ENCODE data around the gene PAQR4.

PAQR4 gene

DNA sequence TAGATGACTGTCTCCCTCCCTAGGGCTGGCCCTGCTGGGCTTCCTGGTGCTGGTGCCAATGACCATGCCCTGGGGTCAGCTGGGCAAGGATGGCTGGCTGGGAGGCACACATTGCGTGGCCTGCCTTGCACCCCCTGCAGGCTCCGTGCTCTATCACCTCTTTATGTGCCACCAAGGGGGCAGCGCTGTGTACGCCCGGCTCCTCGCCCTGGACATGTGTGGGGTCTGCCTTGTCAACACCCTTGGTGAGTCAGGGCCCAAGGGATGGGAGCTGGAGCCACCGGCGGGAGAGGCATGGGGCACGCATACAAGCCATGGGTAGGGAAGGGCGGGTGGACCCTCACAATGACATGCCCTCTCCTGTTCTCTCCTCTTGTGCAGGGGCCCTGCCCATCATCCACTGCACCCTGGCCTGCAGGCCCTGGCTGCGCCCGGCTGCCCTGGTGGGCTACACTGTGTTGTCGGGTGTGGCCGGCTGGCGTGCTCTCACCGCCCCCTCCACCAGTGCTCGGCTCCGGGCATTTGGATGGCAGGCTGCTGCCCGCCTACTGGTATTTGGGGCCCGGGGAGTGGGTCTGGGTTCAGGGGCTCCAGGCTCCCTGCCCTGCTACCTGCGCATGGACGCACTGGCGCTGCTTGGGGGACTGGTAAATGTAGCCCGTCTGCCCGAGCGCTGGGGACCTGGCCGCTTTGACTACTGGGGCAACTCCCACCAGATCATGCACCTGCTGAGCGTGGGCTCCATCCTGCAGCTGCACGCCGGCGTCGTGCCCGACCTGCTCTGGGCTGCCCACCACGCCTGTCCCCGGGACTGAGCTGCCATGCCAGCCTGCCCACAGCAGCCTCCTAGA is 2.2 kb downstream of the PAQR4 start:
- Histone ChIP-seq H3K27ac (ENCODE audit: low read length) (no peak overlapping the region), H3K27me3 (replicated peaks; ENCODE audit: insufficient read depth, low read length) (no peaks in the 10 kb centered on the region), H3K4me2 (ENCODE audit: low read depth, low read length) (peak overlapping the region; percentile 86), H4K20me1 (ENCODE audit: insufficient read depth, low read length) (no peaks in the 10 kb centered on the region), H2AFZ (ENCODE audit: low read length) (no peak overlapping the region), H3K4me1 (ENCODE audit: low read length) (peaks cover 6% of the 10 kb centered on the region), H3F3A (ENCODE audit: insufficient read depth, low read length) (peaks cover 19% of the 10 kb centered on the region), H3K4me3 (ENCODE audit: low read length) (no peak overlapping the region), H3K9me3 (replicated peaks; ENCODE audit: insufficient read depth, low read length) (no peaks in the 10 kb centered on the region), H3K9me2 (replicated peaks; ENCODE audit: insufficient read depth, low read length) (no peaks in the 10 kb centered on the region), H3K9ac (ENCODE audit: low read length) (peak overlapping the region; percentile 94; the same call in 1 of the 2 replicates), H3K36me3 (replicated peaks; ENCODE audit: insufficient read depth, low read length) (no peaks in the 10 kb centered on the region; the same call in 1 of the 2 replicates), H3K79me2 (ENCODE audit: low read length) (peaks cover 33% of the 10 kb centered on the region)
- TF ChIP-seq, protein P1, sequence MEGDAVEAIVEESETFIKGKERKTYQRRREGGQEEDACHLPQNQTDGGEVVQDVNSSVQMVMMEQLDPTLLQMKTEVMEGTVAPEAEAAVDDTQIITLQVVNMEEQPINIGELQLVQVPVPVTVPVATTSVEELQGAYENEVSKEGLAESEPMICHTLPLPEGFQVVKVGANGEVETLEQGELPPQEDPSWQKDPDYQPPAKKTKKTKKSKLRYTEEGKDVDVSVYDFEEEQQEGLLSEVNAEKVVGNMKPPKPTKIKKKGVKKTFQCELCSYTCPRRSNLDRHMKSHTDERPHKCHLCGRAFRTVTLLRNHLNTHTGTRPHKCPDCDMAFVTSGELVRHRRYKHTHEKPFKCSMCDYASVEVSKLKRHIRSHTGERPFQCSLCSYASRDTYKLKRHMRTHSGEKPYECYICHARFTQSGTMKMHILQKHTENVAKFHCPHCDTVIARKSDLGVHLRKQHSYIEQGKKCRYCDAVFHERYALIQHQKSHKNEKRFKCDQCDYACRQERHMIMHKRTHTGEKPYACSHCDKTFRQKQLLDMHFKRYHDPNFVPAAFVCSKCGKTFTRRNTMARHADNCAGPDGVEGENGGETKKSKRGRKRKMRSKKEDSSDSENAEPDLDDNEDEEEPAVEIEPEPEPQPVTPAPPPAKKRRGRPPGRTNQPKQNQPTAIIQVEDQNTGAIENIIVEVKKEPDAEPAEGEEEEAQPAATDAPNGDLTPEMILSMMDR (IDR thresholded peaks at IDR 0.05; ENCODE audit: low read length) = no peak
- TF ChIP-seq EZH2phosphoT487 (IDR thresholded peaks at IDR 0.05; ENCODE audit: low read length) (no peak), EZH2 (optimal IDR thresholded peaks at IDR 0.05; ENCODE audit: low read depth, low read length) (no peak)
- no peak for DNase-seq

DNA sequence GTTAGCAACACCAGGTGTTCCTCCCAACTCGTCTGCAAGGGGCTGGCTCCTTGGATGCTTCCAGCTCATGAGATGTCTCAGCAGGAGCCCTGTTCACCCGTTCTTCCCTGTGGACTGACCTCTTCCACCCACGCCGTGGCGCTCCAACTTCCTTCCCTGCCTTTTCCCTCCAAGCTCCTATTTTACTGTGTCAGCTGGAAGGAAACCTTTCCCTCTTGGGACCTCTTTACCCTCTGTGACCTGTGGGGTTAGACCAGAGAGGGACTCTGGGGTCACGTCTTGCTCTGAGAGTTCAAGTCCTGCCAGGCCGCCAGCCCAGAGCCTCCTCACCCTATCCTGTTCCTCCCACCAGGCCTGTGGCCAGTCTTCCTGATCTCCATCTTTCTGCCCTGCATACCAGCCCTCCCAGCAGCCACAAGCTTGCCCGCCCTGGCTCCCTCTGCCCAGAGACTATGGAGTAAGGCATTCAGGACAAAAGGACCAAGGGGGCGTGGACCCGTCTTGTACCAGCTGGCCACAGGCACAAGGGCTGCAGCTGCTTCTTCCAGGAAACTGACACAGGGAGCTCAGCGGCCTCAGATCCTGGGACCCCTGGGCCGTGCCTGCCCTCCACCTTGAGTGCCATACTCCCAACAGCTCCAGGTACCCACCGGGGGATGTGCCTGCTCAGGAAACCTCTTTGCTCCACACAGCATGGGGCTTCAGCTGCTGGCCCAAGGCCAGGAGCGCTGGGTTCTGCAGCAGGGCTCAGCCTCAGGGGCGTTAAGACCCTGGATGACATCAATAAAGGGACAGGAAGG is 3.0 kb downstream of the PAQR4 start:
- Histone ChIP-seq H3K4me3 (ENCODE audit: low read length) (no peak overlapping the region), H4K20me1 (ENCODE audit: insufficient read depth, low read length) (no peaks in the 10 kb centered on the region), H3K27me3 (replicated peaks; ENCODE audit: insufficient read depth, low read length) (no peaks in the 10 kb centered on the region), H3K9me2 (replicated peaks; ENCODE audit: insufficient read depth, low read length) (no peaks in the 10 kb centered on the region), H3K4me2 (ENCODE audit: low read depth, low read length) (no peak overlapping the region), H3K79me2 (ENCODE audit: low read length) (peaks cover 33% of the 10 kb centered on the region), H3F3A (ENCODE audit: insufficient read depth, low read length) (peaks cover 19% of the 10 kb centered on the region), H3K9ac (ENCODE audit: low read length) (no peak overlapping the region), H3K9me3 (replicated peaks; ENCODE audit: insufficient read depth, low read length) (no peaks in the 10 kb centered on the region), H2AFZ (ENCODE audit: low read length) (no peak overlapping the region), H3K4me1 (ENCODE audit: low read length) (peaks cover 6% of the 10 kb centered on the region), H3K36me3 (replicated peaks; ENCODE audit: insufficient read depth, low read length) (no peaks in the 10 kb centered on the region; the same call in 1 of the 2 replicates), H3K27ac (ENCODE audit: low read length) (no peak overlapping the region)
- no peak for DNase-seq
- TF ChIP-seq, protein P1 (IDR thresholded peaks at IDR 0.05; ENCODE audit: low read length) = no peak
- no peak for TF ChIP-seq EZH2phosphoT487 (IDR thresholded peaks at IDR 0.05; ENCODE audit: low read length)
- no peak for TF ChIP-seq EZH2 (optimal IDR thresholded peaks at IDR 0.05; ENCODE audit: low read depth, low read length)

DNA sequence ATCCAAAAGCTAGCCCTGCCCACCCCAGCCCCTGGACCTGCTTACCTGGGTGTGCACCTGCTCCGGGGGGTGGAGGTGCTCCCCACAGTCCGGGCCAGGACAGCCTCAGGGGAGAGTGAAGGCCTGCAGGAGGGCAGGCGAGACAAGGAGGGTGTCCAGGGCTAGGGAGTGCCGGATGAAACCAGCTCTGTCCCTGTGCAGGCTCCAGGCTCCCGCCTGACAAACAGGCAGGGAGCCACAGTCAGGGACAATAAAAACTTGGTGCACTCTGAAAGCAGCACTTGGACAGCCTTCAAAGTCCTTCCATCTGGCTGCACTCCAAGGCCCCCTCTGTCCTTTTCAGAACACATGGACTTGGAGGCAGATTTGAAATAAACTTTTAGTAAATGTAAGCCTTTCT is 3.9 kb downstream of the PAQR4 start:
- Histone ChIP-seq H3K9me3 (replicated peaks; ENCODE audit: insufficient read depth, low read length) (no peaks in the 10 kb centered on the region), H3K4me3 (ENCODE audit: low read length) (no peak overlapping the region), H3K4me1 (ENCODE audit: low read length) (peaks cover 6% of the 10 kb centered on the region), H3K9me2 (replicated peaks; ENCODE audit: insufficient read depth, low read length) (no peaks in the 10 kb centered on the region), H3K27me3 (replicated peaks; ENCODE audit: insufficient read depth, low read length) (no peaks in the 10 kb centered on the region), H3K9ac (ENCODE audit: low read length) (no peak overlapping the region), H3K27ac (ENCODE audit: low read length) (no peak overlapping the region), H3F3A (ENCODE audit: insufficient read depth, low read length) (peaks cover 19% of the 10 kb centered on the region), H3K36me3 (replicated peaks; ENCODE audit: insufficient read depth, low read length) (no peaks in the 10 kb centered on the region; the same call in 1 of the 2 replicates), H2AFZ (ENCODE audit: low read length) (no peak overlapping the region), H4K20me1 (ENCODE audit: insufficient read depth, low read length) (no peaks in the 10 kb centered on the region), H3K79me2 (ENCODE audit: low read length) (peaks cover 41% of the 10 kb centered on the region), H3K4me2 (ENCODE audit: low read depth, low read length) (no peak overlapping the region)
- DNase-seq = no peak
- TF ChIP-seq EZH2phosphoT487 (IDR thresholded peaks at IDR 0.05; ENCODE audit: low read length) = no peak
- no peak for TF ChIP-seq EZH2 (optimal IDR thresholded peaks at IDR 0.05; ENCODE audit: low read depth, low read length)
- TF ChIP-seq, protein P1 (IDR thresholded peaks at IDR 0.05; ENCODE audit: low read length) = no peak
